Measurements from ENCODE around the gene NFAM1. TPM values are rescaled to one million over a fixed set of nuclear protein-coding genes. Genes with fewer than 3 reads are reported as not detected.
A peak's percentile ranks its signal among the peaks of the same experiment; 100 is the strongest.

NFAM1 gene
- total RNA-seq, 1 experiment from 2014 or later, result 0.17 TPM

DNA sequence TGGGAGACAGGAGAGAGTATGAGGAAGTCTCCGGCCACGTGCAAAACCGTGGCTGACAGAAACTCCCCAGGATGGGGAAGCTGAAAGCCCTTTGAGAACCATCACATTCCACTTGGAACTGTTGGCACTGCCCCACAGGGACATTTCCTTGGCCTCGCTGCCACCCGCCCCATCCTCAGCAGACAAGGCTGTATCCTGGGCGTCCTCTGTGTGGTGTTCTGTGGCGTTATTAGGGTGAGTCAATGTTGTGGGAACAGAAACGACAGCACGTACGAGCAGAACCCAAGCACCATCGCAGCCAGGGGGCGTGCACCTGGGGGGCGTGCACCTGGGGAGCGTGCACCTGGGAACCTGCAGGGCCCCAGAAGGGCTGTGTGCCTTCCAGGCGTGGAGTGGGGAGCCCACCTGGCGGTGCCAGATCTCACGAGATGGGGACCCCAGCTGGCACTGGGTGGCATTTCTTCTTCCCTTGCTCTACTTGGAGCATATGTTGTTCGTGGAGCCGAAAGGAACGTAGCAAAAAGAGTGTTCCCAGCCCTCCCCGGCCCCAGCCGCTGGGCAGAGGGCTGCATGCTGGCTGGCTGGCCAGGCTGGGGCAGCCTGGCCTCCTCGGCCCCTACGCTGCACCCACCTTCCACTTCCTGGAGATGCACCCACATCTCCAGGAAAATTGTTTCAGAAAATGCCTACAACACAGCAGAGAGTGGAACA is 35.4 kb downstream of the NFAM1 start:
- in situ Hi-C loops (cut with HindIII; ENCODE audit: low pct_unique_long_range_greater_than_20kb, low sequenced_read_pairs), result no loop called here
- peak; percentile 18 for DNase-seq (ENCODE audit: low read depth)

DNA sequence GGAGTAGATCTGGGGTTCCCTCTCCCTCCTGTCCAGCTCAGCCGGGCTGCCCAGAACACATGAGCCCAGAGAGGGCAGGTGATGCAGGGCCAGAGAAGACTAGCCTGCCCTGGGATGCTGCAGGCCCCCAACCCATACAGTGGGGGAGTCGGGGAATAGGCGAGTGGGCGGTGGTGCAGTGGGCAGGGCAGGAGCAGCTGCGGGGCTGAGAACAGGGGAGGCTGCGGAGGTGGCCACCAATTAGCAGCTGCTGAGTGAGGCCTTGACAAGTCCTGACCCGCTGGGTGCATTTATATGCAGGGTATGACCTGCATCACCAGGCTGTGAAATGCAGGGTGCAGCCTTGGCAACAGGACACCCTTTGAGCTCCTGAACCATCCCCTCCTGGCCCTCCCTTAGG is 43.1 kb downstream of the NFAM1 start:
- no peak for DNase-seq (ENCODE audit: low read depth)
- in situ Hi-C loops (cut with HindIII; ENCODE audit: low pct_unique_long_range_greater_than_20kb, low sequenced_read_pairs), result no loop called here

DNA sequence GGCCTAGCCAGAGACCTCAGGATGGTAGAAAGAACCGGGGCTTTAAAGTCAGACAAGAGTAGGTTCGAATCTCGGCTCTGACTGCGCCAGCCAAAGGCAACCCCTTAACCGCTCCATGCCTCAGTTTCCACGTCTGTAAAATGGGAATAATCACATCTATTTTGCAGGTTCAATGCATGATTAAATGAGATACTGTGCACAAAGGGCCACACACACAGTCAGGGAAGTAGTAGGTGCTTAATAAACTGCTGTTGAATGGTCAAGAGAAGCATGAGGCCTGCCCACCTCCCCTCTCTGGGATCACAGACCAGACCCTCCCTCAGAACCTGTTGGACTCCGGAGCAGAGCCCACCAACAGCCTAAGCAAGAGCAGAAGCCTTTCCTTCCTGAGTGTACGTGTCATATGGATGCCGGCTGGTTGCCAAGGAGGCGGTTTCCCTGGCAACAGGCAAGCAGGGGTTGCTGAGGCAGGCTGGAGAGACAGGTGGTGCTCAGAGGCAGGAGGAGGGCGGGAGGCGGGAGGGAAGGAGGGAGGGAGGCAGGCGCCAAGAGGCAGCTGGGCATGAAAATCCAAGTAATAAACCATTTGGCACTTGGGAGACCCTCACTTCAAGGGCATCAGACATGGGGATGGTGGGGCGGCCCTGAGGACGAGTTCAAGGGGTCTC is 43.9 kb downstream of the NFAM1 start:
- in situ Hi-C loops (cut with HindIII; ENCODE audit: low pct_unique_long_range_greater_than_20kb, low sequenced_read_pairs), result no loop called here
- peak; percentile 33 for DNase-seq (ENCODE audit: low read depth)

DNA sequence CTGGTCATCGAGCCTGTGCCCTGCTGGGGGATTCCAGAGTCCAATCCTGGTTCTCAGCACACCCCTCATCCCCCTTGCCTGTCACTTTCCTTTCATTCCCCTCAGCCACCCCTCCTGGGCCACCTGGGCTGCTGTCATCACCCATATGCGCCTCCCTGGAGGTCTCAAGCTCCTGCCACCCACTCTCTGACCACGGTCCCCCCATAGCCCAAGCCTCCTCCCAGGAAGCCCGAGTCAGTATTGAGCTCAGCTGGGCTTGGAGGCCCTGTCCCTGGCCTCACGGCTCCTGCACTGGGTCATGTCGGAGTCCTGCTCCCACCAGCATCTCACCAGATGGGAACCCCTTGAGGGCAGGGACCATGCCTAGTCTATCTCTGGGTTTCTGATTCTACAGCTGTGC is 44.6 kb downstream of the NFAM1 start:
- in situ Hi-C loops (cut with HindIII; ENCODE audit: low pct_unique_long_range_greater_than_20kb, low sequenced_read_pairs), result no loop called here
- no peak for DNase-seq (ENCODE audit: low read depth)

DNA sequence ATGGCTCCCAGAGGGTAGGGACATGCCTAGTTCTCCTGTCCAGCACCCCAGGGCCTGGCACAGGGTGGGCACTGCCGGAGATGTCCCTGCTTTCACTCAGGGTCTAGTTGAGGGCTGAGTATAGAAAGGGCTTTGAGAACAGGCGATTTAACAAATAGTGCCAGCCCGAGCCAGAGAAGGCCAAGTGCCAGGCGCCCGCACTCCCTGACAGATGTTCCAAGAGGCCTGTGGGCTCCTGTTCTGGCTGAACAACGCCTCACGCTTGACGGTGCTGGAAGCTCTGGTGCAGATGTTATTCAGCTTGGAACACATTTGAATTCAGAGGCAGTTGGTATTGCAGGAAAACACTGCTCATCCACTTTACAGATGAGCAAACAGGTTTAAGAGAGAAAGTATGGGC is 46.5 kb downstream of the NFAM1 start:
- no peak for DNase-seq (ENCODE audit: low read depth)
- in situ Hi-C loops (cut with HindIII; ENCODE audit: low pct_unique_long_range_greater_than_20kb, low sequenced_read_pairs), result no loop called here

DNA sequence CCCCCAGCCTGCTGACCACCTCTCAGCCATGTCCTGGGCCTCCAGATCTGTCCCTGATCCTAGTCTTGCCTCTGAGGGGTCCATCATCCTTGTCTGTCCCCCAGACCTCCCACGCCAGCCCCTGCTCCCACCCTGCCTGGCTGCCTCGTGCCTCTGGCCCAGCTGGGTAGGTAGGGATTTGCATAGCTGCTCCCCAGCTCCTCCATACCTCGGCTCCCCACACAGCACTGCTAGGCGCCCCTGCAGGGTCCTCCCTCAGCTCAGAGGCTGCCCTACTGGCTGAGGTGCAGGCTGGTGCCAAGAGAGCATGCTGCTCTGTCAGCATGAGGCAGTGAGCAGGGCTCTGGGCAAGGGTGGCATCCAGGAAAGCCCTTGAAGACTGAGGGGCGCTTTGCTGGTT is 47.7 kb downstream of the NFAM1 start:
- in situ Hi-C loops (cut with HindIII; ENCODE audit: low pct_unique_long_range_greater_than_20kb, low sequenced_read_pairs), result no loop called here
- DNase-seq (ENCODE audit: low read depth), result no peak

DNA sequence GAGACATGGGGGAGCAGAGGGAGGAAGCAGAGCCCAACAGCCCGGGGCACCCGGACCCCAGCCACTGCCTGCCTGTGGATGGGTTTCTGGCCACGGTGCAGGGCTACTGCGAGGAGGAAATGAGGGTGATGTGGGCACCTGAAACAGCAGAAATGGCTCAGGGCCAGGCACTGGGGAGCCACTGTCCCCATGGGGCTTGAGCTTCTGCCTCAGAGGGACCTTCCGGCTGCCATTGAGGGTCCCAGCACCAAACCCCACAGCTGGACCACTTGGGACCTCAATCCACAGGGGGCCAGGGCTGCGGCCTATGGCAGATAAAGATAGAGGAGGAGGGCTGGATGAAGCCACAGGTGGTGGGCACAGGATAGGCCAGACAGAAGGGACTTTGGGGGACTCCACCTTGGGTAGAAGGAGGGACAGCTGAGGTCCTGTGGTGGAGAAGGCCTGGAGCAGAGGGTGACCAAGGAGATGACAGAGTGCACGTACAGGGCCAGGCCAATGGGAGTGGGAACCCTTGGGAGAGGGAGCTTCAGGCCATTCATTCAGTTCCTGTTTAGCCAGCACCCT is 48.3 kb downstream of the NFAM1 start:
- in situ Hi-C loops (cut with HindIII; ENCODE audit: low pct_unique_long_range_greater_than_20kb, low sequenced_read_pairs), result no loop called here
- no peak for DNase-seq (ENCODE audit: low read depth)

DNA sequence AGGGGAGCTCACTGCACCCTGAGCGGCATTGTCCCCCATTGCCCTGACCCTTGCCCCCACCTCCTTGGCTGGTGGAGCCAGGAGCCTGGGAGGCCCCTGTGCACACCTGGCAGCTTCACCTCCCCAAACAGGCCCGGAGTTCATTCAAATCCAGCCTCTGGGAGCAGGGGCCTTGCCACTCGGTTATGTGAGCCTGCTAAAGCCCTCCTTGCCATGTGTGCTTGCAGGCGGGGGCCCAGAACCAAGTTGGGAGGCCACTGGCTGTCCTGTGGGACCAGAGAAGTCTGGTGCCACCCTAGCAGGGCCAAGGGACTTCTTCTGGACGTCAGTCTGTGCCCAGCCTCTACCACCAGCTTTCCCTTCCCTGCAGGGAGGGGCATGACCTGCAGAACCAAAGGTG is 48.9 kb downstream of the NFAM1 start:
- no peak for DNase-seq (ENCODE audit: low read depth)
- in situ Hi-C loops (cut with HindIII; ENCODE audit: low pct_unique_long_range_greater_than_20kb, low sequenced_read_pairs), result no loop called here

DNA sequence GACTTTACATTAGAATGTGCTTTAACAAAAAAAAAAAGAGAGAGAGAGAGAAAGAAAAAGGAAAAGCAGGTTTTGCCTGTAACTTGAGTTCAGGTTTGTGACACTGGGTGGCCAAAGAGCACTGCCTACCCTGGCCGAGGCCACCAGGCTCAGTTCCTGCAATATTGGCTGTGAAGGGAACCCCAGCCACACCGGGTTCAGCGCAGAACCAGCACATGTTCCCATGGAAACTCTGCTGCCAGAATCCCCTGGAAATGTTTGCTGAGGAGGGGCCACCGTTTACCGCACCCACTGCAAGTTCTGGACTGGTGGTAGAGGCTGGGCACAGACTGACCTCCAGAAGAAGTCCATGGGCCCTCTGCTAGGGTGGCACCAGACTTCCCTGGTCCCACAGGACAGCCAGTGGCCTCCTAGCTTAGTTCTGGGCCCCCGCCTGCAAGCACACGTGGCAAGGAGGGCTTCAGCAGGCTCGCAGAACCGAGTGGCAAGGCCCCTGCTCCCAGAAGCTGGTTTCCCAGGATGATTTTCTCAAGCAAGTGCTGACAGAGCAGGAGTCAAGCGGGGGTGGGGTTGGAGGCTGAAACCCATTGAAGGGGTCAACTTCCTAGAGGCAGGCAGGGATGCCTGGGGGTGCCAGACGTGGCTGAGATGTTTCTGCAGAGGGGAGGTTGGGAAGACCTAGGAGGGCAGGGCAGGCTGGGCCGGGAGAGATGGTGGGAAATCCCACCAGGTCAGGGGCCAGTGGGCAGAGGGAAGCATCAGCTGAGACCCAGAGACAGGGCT is 51.2 kb downstream of the NFAM1 start:
- no peak for DNase-seq (ENCODE audit: low read depth)
- in situ Hi-C loops (cut with HindIII; ENCODE audit: low pct_unique_long_range_greater_than_20kb, low sequenced_read_pairs), result no loop called here

DNA sequence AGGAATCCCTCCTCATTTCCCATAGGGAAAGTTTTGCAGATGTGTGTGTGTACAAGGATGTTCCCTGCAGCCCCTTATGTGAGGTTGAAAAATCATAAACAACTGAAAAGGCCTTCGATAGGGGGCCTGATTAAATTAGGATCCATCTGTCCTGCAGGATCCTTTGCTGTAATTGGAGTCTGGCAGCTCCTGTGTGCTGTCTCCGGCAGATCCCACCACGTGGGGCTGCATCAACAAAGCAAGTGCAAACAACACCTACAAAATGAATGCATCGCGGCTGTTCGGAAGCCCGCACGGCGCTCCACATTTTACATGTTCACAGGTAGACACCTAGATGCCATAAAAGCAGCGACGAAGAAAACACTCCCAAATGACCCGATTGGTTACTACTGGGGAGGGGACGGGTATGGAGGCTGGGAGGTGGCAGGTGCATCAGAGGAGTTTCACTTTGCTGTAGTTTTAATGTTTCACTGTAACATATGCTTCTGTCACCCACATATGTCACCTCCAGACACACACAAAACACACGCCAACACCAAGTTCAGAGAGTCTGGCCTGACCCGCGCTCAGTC is 52.2 kb downstream of the NFAM1 start:
- in situ Hi-C loops (cut with HindIII; ENCODE audit: low pct_unique_long_range_greater_than_20kb, low sequenced_read_pairs), result no loop called here
- DNase-seq (ENCODE audit: low read depth), result no peak

DNA sequence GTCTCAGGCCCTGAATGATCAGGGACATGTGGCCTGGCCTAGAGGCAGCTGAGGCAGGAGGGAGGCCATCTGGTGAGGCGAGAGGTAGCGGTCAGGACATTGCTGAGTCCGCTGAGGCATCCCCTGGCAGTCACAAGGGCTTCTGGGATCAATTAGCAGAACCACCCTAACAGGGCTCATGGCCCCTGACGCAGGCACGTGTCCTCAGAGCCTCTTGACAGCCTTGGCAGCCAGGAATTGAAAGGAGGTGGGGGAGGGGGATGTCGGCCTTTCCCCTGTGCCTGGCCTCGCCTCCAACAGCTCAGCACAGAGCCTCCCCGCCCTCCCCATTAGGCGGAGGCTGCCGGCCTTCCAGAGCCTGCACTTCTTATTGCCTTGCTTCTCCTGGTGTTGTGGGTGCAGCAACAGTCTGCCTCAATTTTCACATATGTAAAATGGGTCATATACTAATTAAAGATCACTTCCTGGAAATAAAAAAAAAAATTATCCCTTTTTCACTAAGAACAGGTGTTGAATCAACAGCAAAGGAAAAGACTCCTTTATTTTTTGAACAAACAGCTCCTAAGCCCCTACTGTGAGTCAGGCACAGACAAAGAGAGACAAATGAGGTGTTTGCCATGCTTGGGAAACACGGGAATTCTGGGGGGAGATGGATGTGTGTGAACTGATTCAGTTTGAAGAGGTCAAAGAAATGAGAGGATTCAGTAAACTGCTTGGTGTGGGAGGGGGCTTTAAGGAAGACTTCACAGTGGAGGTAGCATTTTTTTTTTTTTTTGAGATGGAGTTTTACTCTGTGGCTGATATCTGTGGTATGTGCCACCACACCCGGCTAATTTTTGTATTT is 55.3 kb downstream of the NFAM1 start:
- in situ Hi-C loops (cut with HindIII; ENCODE audit: low pct_unique_long_range_greater_than_20kb, low sequenced_read_pairs), result no loop called here

DNA sequence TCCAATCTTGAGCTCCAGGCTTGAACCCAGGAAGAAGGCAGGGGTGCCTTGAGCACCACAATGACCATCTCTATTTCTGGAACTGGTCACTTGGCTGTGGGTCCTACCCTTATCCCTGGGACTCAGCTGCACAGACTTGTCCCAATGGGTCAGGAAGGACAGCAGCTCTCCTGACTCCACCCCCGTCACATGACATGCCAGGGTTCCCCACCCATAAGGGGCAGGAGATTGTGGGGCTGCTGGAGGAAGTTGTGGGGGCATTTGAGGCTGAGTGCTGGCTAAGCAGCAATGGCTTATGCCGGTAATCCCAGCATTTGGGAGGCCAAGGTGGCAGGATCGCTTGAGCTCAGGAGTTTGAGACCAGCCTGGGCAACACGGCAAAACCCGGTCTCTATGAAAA is 56.2 kb downstream of the NFAM1 start:
- in situ Hi-C loops (cut with HindIII; ENCODE audit: low pct_unique_long_range_greater_than_20kb, low sequenced_read_pairs), result no loop called here
- no peak for DNase-seq (ENCODE audit: low read depth)

More for the DNA sequence above, 55.3 kb downstream of the NFAM1 start:
- DNase-seq (ENCODE audit: low read depth), result peak; percentile 69

DNA sequence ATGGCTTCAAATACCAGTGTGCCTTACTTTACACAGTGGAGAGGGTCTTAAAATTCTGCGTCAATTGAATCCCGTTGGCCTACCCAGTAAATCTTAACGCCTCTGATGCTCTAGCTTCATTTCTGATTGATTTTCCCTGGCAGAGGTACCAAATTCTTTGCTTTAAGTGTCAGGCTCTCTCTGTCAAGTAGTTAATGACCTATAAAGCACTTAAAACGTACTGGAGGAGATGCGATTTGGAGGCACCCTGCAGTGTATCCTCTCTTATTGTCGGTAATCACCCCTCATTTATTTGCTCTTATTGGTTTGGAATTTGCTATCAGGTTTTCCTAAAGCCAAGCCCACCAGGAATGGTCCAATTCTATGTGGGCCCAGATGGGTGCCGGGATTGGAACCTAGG is 59.2 kb downstream of the NFAM1 start:
- no peak for DNase-seq (ENCODE audit: low read depth)
- in situ Hi-C loops (cut with HindIII; ENCODE audit: low pct_unique_long_range_greater_than_20kb, low sequenced_read_pairs), result no loop called here

DNA sequence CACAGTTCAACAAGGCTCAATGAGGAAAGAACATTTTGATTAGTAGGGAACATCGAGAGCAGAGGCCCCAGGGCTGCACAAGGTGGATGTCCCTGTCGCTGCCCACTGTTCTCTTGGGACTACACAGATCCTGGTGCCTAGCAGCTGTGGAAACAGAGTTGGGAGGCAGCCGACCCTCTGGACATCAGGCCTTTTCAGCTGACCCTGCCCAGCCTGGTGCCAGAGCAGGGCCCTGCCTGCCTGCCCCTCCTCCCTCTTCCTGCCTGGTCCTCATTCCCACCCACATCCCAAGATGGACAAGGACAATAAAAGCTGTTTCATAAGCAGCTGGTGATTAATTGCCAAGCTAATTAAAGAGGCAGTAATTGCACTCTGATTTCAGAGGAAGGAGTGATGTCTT is 60.7 kb downstream of the NFAM1 start:
- in situ Hi-C loops (cut with HindIII; ENCODE audit: low pct_unique_long_range_greater_than_20kb, low sequenced_read_pairs), result no loop called here
- no peak for DNase-seq (ENCODE audit: low read depth)

DNA sequence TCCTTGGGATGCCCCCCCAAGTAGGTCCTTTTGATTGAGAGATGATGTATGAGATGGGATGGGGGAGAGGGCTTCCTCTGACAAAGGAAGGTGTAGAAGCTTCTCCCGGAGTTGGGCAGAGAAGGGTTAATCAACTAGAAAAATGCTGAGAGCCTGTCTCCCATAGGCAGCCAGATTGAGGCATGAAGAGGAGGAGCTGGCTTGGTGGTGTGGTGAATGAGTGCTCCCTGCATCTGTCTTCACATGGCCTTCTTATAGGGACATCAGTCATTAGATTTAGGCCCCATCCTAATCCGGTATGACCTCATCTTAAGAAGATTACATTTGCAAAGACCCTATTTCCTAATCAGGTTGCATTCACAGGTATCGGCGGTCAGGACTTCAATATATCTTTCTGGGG is 61.1 kb downstream of the NFAM1 start:
- no peak for DNase-seq (ENCODE audit: low read depth)
- in situ Hi-C loops (cut with HindIII; ENCODE audit: low pct_unique_long_range_greater_than_20kb, low sequenced_read_pairs), result no loop called here

DNA sequence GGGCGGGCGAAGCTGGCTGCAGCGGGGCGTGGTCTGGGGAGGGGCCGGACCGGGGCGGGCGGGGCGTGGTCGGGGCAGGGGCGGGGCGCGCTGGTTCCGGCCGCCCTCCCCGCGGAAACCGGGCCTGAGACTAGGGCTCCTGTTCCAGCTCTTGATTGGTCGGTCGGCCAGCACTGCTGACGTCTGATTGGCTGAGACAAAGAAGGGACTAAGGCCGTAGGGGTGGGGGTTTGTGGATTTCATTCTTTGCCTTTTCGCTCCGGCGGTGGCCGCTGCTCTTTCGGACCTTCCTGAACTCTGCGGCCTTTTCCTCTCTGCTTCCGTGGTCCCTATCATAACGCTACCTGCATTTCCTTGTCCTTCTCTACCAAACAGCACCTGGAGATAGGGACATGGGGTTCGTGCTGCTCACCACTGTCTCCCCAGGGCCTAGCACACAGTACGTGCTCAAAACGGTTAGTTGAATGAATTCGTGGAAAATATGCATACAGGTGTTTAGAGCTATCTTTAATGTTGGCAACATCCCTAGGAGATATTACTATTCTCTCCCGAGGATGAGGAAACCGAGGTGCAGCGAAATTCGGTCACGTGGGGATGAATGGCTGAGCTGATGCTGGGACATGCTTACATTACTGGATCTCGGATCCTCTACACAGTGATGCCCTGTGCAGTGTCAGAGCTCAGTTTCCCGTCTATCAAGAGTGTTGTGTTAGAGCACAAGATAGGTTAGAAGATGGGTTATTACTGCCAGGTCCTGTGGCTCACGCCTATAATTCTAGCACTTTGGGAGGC is 62.8 kb downstream of the NFAM1 start:
- in situ Hi-C loops (cut with HindIII; ENCODE audit: low pct_unique_long_range_greater_than_20kb, low sequenced_read_pairs), result no loop called here
- peak; percentile 92 for DNase-seq (ENCODE audit: low read depth)
